T-helper 17 cell (primary cell): ENCODE data around the gene ADGRA1. TPM values are rescaled to one million over a fixed set of nuclear protein-coding genes. Genes with fewer than 3 reads are reported as not detected.
A peak's percentile ranks its signal among the peaks of the same experiment; 100 is the strongest.
"Not testable (repeated sequence)": the region's sequence is repeated elsewhere in the genome, so short reads cannot be mapped to it uniquely, and the experiment has no call there.

ENCODE experiments used
- ATAC-seq: fragments of 150-1000 bp; cut with Tn5 transposase; 2 replicates; pipeline ENCODE4 v1.10.0; 2021; ENCODE audit warnings: mild to moderate bottlenecking, moderate library complexity
- DNase-seq, 3 donors: peaks; one replicate each; pipeline versions ENCODE4 v3.0.0 to v3.0.0-alpha.2; 2020 to 2021
- H3K9me3 ChIP-seq: one replicate; pipeline ENCODE4 v1.7.0; 2013; ENCODE audit warnings: low read length, mild to moderate bottlenecking; ENCODE audit not compliant: control insufficient read depth, poor library complexity, severe bottlenecking
- H3K27ac Mint-ChIP-seq: one replicate; pipeline ENCODE4 v1.8.0; 2022; ENCODE audit warnings: mild to moderate bottlenecking, moderate library complexity, mixed read lengths
- H3K27me3 Mint-ChIP-seq: one replicate; pipeline ENCODE4 v1.8.0; 2022; ENCODE audit warnings: mixed read lengths
- H3K36me3 Mint-ChIP-seq: one replicate; pipeline ENCODE4 v1.8.0; 2022; ENCODE audit warnings: low read depth, mixed read lengths
- H3K4me1 Mint-ChIP-seq: one replicate; pipeline ENCODE4 v1.8.0; 2022; ENCODE audit warnings: mild to moderate bottlenecking, mixed read lengths
- H3K4me3 Mint-ChIP-seq: one replicate; pipeline ENCODE4 v1.8.0; 2022; ENCODE audit warnings: mild to moderate bottlenecking, moderate library complexity, mixed read lengths
- total RNA-seq, 4 donors: library from RNA in 2 of 4; stranded (reverse) in 2 of 4; gene quantifications; one replicate each; pipeline ENCODE4 v1.2.3 and lab custom pipeline; 2022 to 2026

The ADGRA1 gene
- total RNA-seq, 2 donors from 2014 or later, result not detected

- Mint-ChIP-seq H3K36me3 (peaks cover 2% of the 10 kb centered on the region), H3K27me3 (peaks cover 13% of the 10 kb centered on the region), H3K4me1 (peaks cover 2% of the 10 kb centered on the region), H3K4me3 (no peak overlapping the region), H3K27ac (no peak overlapping the region)
- H3K9me3 ChIP-seq, result no peaks in the 10 kb centered on the region
- DNase-seq (peak in 1 of 3 donors; percentile 6), ATAC-seq (no peak)
These were observed 42.3 kb downstream of the ADGRA1 start for GRCh38 chr10:133129859-133130495.

DNA sequence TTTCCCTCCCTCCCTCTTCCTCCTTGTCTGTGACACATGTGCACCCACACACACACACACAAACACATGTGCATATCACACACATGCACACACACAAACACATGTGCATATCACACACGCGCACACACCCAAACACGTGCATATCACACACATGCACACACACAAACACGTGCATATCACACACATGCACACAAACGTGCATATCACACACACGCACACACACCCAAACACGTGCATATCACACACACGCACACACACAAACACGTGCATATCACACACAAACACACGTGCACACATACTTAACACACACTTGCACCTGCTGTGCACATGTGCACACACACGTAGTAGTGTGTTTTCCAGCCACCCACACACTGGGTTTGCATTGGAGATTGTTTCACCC lies 42.9 kb downstream of the ADGRA1 start:
- no peaks in the 10 kb centered on the region for H3K9me3 ChIP-seq
- Mint-ChIP-seq H3K4me1 (no peaks in the 10 kb centered on the region), H3K27me3 (peaks cover 7% of the 10 kb centered on the region), H3K36me3 (no peaks in the 10 kb centered on the region), H3K27ac (no peak overlapping the region), H3K4me3 (no peak overlapping the region)
- DNase-seq (peak in 1 of 3 donors; percentile 0), ATAC-seq (no peak)

DNA sequence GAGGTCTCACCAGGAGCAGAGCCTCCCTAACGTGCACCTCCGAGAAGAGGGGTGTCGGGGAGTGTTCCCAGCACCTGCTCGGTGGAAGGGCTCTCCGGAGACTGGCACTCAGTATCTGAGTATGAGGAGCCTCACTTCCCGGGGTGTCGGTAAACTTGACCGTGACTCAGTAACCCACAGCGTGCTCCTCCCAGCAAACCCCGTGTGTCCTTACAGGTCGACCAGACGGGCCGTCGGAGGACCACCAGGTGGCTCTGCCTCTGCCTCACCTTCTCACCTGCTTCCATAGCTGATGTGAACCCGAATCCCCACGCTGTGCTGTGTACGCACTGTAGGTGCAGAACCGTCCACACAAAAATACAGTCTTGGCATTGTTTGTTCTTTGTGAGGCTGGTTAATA lies 43.3 kb downstream of the ADGRA1 start:
- DNase-seq, result no peak
- Mint-ChIP-seq H3K4me3 (no peak overlapping the region), H3K4me1 (no peaks in the 10 kb centered on the region), H3K27ac (no peak overlapping the region), H3K27me3 (peaks cover 3% of the 10 kb centered on the region), H3K36me3 (no peaks in the 10 kb centered on the region)
- ATAC-seq, result no peak
- H3K9me3 ChIP-seq, result no peaks in the 10 kb centered on the region

DNA sequence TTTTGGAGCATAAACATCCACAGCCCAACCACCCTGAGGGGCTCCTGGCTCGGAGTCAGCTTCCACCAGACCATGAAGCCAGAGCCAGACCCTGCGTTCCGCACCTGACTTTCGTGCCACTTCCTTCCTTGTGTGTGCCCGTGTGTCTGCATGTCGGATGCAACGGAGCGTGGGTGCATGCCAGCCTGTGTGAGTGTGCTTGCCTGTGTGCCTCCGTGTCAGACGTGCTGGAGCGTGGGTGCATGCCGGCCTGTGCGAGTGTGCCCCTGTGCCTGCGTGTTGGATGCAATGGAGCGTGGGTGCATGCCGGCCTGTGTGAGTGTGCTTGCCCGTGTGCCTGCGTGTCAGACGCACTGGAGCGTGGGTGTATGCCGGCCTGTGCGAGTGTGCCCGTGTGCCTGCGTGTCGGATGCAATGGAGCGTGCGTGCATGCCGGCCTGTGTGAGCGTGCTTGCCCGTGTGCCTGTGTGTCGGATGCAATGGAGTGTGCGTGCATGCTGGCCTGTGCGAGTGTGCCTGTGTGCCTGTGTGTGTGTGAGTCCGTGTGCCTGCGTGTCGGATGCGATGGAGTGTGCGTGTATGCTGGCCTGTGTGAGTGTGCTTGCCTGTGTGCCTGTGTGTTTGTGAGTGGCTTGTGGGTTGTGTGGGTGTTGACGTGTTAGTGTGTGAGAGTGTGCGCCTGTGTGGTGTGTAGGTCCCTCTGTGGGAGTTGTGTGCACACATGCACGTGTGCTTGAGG lies 44.2 kb downstream of the ADGRA1 start:
- Mint-ChIP-seq H3K4me3 (no peak overlapping the region), H3K36me3 (no peaks in the 10 kb centered on the region), H3K4me1 (no peaks in the 10 kb centered on the region), H3K27ac (no peak overlapping the region), H3K27me3 (no peaks in the 10 kb centered on the region)
- H3K9me3 ChIP-seq, result no peaks in the 10 kb centered on the region
- no peak for ATAC-seq
- no peak for DNase-seq

DNA sequence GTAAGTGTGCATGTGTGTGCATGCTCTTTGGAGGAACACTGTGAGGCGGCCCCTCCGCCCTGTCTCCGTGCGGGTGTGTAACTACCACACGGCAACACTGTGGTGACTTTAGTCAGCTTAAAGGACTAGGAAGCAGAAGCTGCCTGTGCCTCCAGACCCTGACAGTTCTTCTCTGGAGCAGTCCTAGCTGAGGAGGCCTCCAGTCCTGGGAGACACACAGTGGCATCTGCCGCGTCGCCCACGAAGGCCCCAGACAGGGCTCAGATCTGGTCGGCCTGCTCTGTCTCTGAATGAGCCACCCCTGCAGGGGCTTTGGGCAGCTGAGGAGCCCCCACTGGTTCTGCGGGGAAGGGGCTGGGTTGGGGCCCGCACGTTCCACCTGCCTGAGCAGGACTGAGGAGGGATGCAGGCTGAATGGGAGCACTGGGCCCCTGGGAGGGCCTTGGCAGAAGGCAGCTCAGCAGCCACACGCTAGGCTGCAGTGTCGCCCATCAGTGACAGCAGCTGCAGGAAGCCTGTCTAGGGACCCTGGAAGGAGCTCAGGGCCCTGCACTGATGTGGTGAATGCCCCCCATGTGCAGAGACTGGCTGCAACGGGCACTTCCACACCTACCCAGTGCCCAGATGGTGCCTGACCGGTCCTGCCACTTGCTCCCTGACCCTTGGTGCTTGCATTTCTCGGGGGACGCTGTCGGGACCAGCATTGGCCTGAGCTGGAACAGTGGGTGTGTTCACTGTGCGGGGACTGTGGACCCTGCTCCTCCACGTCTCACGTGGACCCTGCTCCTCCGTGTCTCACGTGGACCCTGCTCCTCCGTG lies 45.0 kb downstream of the ADGRA1 start:
- no peak overlapping the region for H3K4me3 Mint-ChIP-seq
- DNase-seq (no peak), ATAC-seq (no peak)
- H3K9me3 ChIP-seq, result no peaks in the 10 kb centered on the region
- H3K4me1 Mint-ChIP-seq, result no peaks in the 10 kb centered on the region
- no peaks in the 10 kb centered on the region for H3K27me3 Mint-ChIP-seq
- no peak overlapping the region for H3K27ac Mint-ChIP-seq
- no peaks in the 10 kb centered on the region for H3K36me3 Mint-ChIP-seq

GRCh38 chr10:133133471-133134231 lies 45.9 kb downstream of the ADGRA1 start:
- no peak overlapping the region for H3K27ac Mint-ChIP-seq
- H3K27me3 Mint-ChIP-seq, result no peaks in the 10 kb centered on the region
- H3K36me3 Mint-ChIP-seq, result no peaks in the 10 kb centered on the region
- DNase-seq, result no peak
- H3K9me3 ChIP-seq, result no peaks in the 10 kb centered on the region
- no peaks in the 10 kb centered on the region for H3K4me1 Mint-ChIP-seq
- no peak for ATAC-seq
- no peak overlapping the region for H3K4me3 Mint-ChIP-seq

- no peak for ATAC-seq
- H3K4me1 Mint-ChIP-seq, result no peaks in the 10 kb centered on the region
- H3K36me3 Mint-ChIP-seq, result no peaks in the 10 kb centered on the region
- no peaks in the 10 kb centered on the region for H3K9me3 ChIP-seq
- no peak overlapping the region for H3K27ac Mint-ChIP-seq
- DNase-seq, result no peak
- H3K4me3 Mint-ChIP-seq, result no peak overlapping the region
- no peaks in the 10 kb centered on the region for H3K27me3 Mint-ChIP-seq
These were observed 46.8 kb downstream of the ADGRA1 start for GRCh38 chr10:133134411-133135115.

GRCh38 chr10:133135116-133135465 lies 47.4 kb downstream of the ADGRA1 start:
- Mint-ChIP-seq H3K4me3 (no peak overlapping the region), H3K4me1 (no peaks in the 10 kb centered on the region), H3K27ac (no peak overlapping the region), H3K36me3 (no peaks in the 10 kb centered on the region), H3K27me3 (no peaks in the 10 kb centered on the region)
- H3K9me3 ChIP-seq, result no peaks in the 10 kb centered on the region
- ATAC-seq (no peak), DNase-seq (no peak)

- ATAC-seq, DNase-seq, H3K27ac Mint-ChIP-seq, H3K9me3 ChIP-seq, H3K4me1 Mint-ChIP-seq, H3K4me3 Mint-ChIP-seq, H3K27me3 Mint-ChIP-seq, H3K36me3 Mint-ChIP-seq: not testable (repeated sequence)
These were observed 49.9 kb downstream of the ADGRA1 start for GRCh38 chr10:133137486-133138145.

- Mint-ChIP-seq H3K4me1 (peaks cover 9% of the 10 kb centered on the region), H3K4me3 (no peak overlapping the region), H3K27ac (no peak overlapping the region), H3K27me3 (peaks cover 11% of the 10 kb centered on the region), H3K36me3 (no peaks in the 10 kb centered on the region)
- DNase-seq (no peak), ATAC-seq (no peak)
- no peaks in the 10 kb centered on the region for H3K9me3 ChIP-seq
These were observed 51.9 kb downstream of the ADGRA1 start for GRCh38 chr10:133139551-133140065.

DNA sequence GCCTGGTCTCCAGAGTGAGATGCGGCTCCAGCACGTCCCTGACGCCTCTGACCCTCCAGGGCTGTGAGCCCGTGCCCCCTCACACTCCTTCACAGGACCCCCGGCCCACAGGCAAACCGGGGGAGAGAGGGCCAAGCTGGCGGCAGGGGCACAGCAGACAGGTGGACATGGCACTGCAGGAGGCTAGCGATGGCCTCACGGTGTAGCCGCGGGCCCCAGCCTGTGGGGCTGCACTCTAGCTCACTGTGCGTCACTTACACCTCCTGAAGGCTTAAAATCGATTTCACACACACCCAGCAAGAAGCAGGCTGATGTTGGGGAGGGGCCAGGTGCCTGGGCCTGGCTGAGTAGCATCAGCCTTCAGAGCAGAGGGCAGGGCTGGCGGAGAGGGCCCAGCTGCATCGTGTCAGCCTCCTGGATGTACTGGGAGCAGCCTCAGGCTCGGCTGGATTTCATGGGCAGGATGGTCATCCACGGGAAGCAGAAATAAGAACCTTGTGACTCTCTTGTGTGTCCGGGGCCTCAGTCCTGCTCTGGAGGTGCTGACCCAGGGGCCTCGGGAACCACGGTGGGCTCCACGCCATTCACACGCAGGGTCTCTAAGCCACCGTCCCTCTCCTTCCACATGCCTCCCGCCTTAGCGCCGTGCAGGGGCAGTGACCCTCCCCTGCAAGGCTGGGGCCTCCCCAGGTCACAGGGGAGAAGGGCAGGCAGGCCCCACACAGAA lies 52.9 kb downstream of the ADGRA1 start:
- DNase-seq (no peak), ATAC-seq (no peak)
- no peaks in the 10 kb centered on the region for H3K9me3 ChIP-seq
- no peak overlapping the region for H3K27ac Mint-ChIP-seq
- H3K27me3 Mint-ChIP-seq, result peaks cover 21% of the 10 kb centered on the region
- no peaks in the 10 kb centered on the region for H3K36me3 Mint-ChIP-seq
- H3K4me3 Mint-ChIP-seq, result no peak overlapping the region
- H3K4me1 Mint-ChIP-seq, result peaks cover 9% of the 10 kb centered on the region
